PFSK-1 (cell line): ENCODE results near the gene ATRN.

ENCODE experiments used
- FOXP2 ChIP-seq: optimal IDR thresholded peaks from 2 replicates; pipeline ENCODE3; 2011; ENCODE audit warnings: borderline replicate concordance, control low read depth, inconsistent platforms; ENCODE audit not compliant: insufficient read depth; ENCODE audit errors: extremely low read length, extremely low read depth
- POLR2AphosphoS5 ChIP-seq: IDR thresholded peaks from 2 replicates; pipeline ENCODE4 v1.6.1; 2012; ENCODE audit warnings: low read depth, mild to moderate bottlenecking, control low read depth, low read length, moderate library complexity
- REST ChIP-seq, 2 experiments: IDR thresholded peaks; 2 replicates each; pipeline versions ENCODE4 v1.6.1 to v1.8.0; 2011 to 2012; ENCODE audit warnings: low read depth in 2 of 2, low read length in 2 of 2, control low read depth in 1 of 2, inconsistent platforms in 1 of 2, mild to moderate bottlenecking in 1 of 2, moderate library complexity in 1 of 2; ENCODE audit not compliant: insufficient read depth in 1 of 2
- SIN3A ChIP-seq: IDR thresholded peaks from 2 replicates; pipeline ENCODE4 v1.6.1; 2012; ENCODE audit warnings: mild to moderate bottlenecking, low read length, moderate library complexity, borderline replicate concordance; ENCODE audit not compliant: insufficient read depth
- TAF1 ChIP-seq: IDR thresholded peaks from 2 replicates; pipeline ENCODE4 v1.6.1; 2012; ENCODE audit warnings: low read length, control low read depth, borderline replicate concordance; ENCODE audit not compliant: insufficient read depth

Gene ATRN

GRCh38 chr20:3465301-3465700 lies 5.5 kb upstream of the ATRN start:
- TF ChIP-seq TAF1 = no peak
- TF ChIP-seq FOXP2 = no peak
- TF ChIP-seq REST (IDR thresholded peaks at IDR 0.05; ENCODE audit: insufficient read depth in 1 of 2, low read depth in 2 of 2, low read length in 2 of 2) = no peak
- no peak for TF ChIP-seq POLR2AphosphoS5
- TF ChIP-seq SIN3A = no peak

- TF ChIP-seq REST (IDR thresholded peaks at IDR 0.05; ENCODE audit: insufficient read depth in 1 of 2, low read depth in 2 of 2, low read length in 2 of 2) (no peak), SIN3A (no peak), TAF1 (no peak), FOXP2 (no peak), POLR2AphosphoS5 (no peak)
Observed at GRCh38 chr20:3470208-3470626, 601 bp upstream of the ATRN start.

GRCh38 chr20:3471397-3472021 lies 691 bp downstream of the ATRN start:
- TF ChIP-seq FOXP2 (no peak), REST (IDR thresholded peaks at IDR 0.05; ENCODE audit: insufficient read depth in 1 of 2, low read depth in 2 of 2, low read length in 2 of 2) (no peak), TAF1 (no peak), SIN3A (no peak), POLR2AphosphoS5 (no peak)

- no peak for TF ChIP-seq FOXP2
Observed at GRCh38 chr20:3472105-3472504, 1.3 kb downstream of the ATRN start.

GRCh38 chr20:3473324-3473723 lies 2.5 kb downstream of the ATRN start:
- no peak for TF ChIP-seq SIN3A
- no peak for TF ChIP-seq REST (IDR thresholded peaks at IDR 0.05; ENCODE audit: insufficient read depth in 1 of 2, low read depth in 2 of 2, low read length in 2 of 2)
- no peak for TF ChIP-seq FOXP2
- no peak for TF ChIP-seq POLR2AphosphoS5
- TF ChIP-seq TAF1 = no peak
